GM12891 (cell line): ENCODE data around the gene DCAF7.

Experiments used
- POLR2A ChIP-seq: IDR thresholded peaks from 2 replicates; pipeline ENCODE4 v1.6.1; 2011; ENCODE audit warnings: low read depth, low read length, control low read depth
- SPI1 ChIP-seq: IDR thresholded peaks from 2 replicates; pipeline ENCODE4 v1.6.1; 2011; ENCODE audit warnings: low read depth, low read length, control low read depth

- TF ChIP-seq SPI1 (no peak), POLR2A (no peak)
Measured at GRCh38 chr17:63512388-63512787, 37.9 kb upstream of the DCAF7 start.
